Endothelial cell (in vitro differentiated cells): Measurements from ENCODE around the gene FSD1. TPM values are rescaled to one million over a fixed set of nuclear protein-coding genes. Genes with fewer than 3 reads are reported as not detected.

Experiments used
- DNase-seq: peaks from one replicate; pipeline ENCODE4 v3.0.0; 2021; ENCODE audit warnings: low spot score
- H3K27ac Mint-ChIP-seq: one replicate; pipeline ENCODE4 v1.8.0; 2021; ENCODE audit warnings: mixed read lengths, inconsistent platforms; ENCODE audit not compliant: unreplicated experiment
- H3K27me3 Mint-ChIP-seq: one replicate; pipeline ENCODE4 v1.8.0; 2021; ENCODE audit warnings: mild to moderate bottlenecking, moderate library complexity, mixed read lengths, inconsistent platforms; ENCODE audit not compliant: unreplicated experiment
- H3K36me3 Mint-ChIP-seq: one replicate; pipeline ENCODE4 v1.8.0; 2021; ENCODE audit warnings: mild to moderate bottlenecking, low read depth, mixed read lengths, inconsistent platforms; ENCODE audit not compliant: unreplicated experiment
- H3K4me1 Mint-ChIP-seq: one replicate; pipeline ENCODE4 v1.8.0; 2021; ENCODE audit warnings: mild to moderate bottlenecking, mixed read lengths, inconsistent platforms; ENCODE audit not compliant: unreplicated experiment
- H3K4me3 Mint-ChIP-seq: one replicate; pipeline ENCODE4 v1.8.0; 2021; ENCODE audit warnings: mild to moderate bottlenecking, mixed read lengths, inconsistent platforms; ENCODE audit not compliant: unreplicated experiment
- H3K9me3 Mint-ChIP-seq: one replicate; pipeline ENCODE4 v1.8.0; 2021; ENCODE audit warnings: mixed read lengths, inconsistent platforms; ENCODE audit not compliant: unreplicated experiment
- CTCF ChIP-seq: fragments of 200-600 bp; sonication (generic); IDR thresholded peaks from one replicate; pipeline ENCODE4 v1.5.0; 2021; ENCODE audit warnings: antibody characterized with exemption; ENCODE audit not compliant: unreplicated experiment
- total RNA-seq: library from RNA; stranded (reverse); fragmentation: NEBNext Ultra II Directional; extraction: Animal tissue kit (Norgen Biotek cat#: 25700); gene quantifications from one replicate; pipeline ENCODE4 v1.2.1, GENCODE V29; 2021; ENCODE audit not compliant: unreplicated experiment

Gene FSD1
- total RNA-seq, 1 donor from 2014 or later: 19.0 TPM

- no peak for TF ChIP-seq CTCF
- H3K9me3 Mint-ChIP-seq: no peaks in the 10 kb centered on the region
- H3K4me3 Mint-ChIP-seq: no peak overlapping the region
- no peak for DNase-seq
- H3K27me3 Mint-ChIP-seq: peaks cover 4% of the 10 kb centered on the region
- no peak overlapping the region for H3K27ac Mint-ChIP-seq
- H3K4me1 Mint-ChIP-seq: no peaks in the 10 kb centered on the region
- H3K36me3 Mint-ChIP-seq: no peaks in the 10 kb centered on the region
Measured at GRCh38 chr19:4300589-4300988, 3.8 kb upstream of the FSD1 start.

- H3K9me3 Mint-ChIP-seq: no peaks in the 10 kb centered on the region
- H3K4me1 Mint-ChIP-seq: no peaks in the 10 kb centered on the region
- H3K27ac Mint-ChIP-seq: no peak overlapping the region
- no peak for TF ChIP-seq CTCF
- H3K27me3 Mint-ChIP-seq: peaks cover 4% of the 10 kb centered on the region
- no peak overlapping the region for H3K4me3 Mint-ChIP-seq
- H3K36me3 Mint-ChIP-seq: peaks cover 3% of the 10 kb centered on the region
- DNase-seq: no peak
Measured at GRCh38 chr19:4301590-4302242, 2.7 kb upstream of the FSD1 start.

DNA sequence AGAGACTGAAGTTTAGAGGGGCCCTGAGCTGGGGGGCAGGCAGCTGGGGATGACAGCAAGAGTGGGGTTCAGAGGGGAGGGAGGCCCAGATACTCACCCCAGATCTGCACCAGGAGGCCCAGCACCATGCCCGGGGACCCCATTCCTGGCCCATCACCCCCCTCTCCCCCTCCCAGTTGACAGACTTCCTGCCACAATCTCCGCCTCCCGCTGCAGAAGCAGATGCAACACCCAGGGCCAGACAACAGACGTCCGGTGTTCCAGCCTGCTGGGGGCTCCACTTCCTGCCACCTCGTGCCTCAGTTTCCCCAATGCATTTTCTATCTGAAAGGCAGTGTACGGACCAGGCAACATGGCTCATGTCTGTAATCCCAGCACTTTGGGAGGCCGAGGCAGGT lies 2.2 kb upstream of the FSD1 start, which contains the start of gene TMIGD2:
TMIGD2 (minus strand) TSS at position 147 of the 398 bp plus-strand sequence; CDS start at position 143, 4 bp downstream.
- H3K36me3 Mint-ChIP-seq: peaks cover 4% of the 10 kb centered on the region
- no peaks in the 10 kb centered on the region for H3K4me1 Mint-ChIP-seq
- H3K4me3 Mint-ChIP-seq: no peak within 1 kb of the TSS
- H3K27me3 Mint-ChIP-seq: peaks cover 4% of the 10 kb centered on the region
- H3K27ac Mint-ChIP-seq: no peak within 1 kb of the TSS
- no peak for DNase-seq
- TF ChIP-seq CTCF: no peak
- H3K9me3 Mint-ChIP-seq: no peaks in the 10 kb centered on the region

DNA sequence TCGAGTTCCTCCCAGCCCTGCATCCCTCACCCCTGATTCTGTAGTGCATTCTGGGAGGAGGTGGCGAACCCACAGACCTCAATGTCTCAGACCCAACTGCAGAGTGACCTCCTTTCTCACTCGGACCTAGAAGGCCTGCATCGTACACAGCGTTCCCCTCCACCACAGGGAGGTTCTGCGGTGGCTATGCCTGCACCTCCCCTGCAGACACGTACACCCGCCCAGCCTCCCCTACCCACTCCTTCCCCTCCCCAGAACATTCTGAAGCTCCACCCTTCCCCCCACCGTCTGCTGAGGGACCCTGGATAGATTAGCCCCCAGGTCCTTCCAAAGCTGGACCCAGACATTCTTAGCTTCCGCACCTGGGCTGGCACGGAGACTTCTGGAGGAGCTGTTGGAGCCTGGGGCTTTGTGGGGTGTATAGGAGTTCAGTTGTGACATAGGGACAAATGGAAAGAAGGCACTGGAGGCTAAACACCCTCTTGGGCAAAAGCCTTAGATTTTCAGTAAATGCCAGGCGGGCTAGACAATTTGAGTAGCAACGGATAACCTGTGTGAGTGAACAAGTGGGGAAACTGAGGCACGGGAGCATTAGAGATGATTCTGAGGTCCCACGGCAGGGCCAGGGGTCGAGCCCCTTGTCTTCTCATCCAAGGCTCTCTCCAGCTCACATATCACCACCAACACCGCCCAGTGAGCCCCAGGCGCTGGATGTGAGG lies 420 bp upstream of the FSD1 start:
- no peak for TF ChIP-seq CTCF
- Mint-ChIP-seq H3K36me3 (peaks cover 4% of the 10 kb centered on the region), H3K27me3 (peaks cover 4% of the 10 kb centered on the region), H3K9me3 (no peaks in the 10 kb centered on the region), H3K4me1 (no peaks in the 10 kb centered on the region), H3K27ac (no peak overlapping the region), H3K4me3 (peak overlapping the region; percentile 80)
- DNase-seq: no peak

GRCh38 chr19:4305257-4305612 lies 837 bp downstream of the FSD1 start:
- TF ChIP-seq CTCF: no peak
- Mint-ChIP-seq H3K36me3 (peaks cover 4% of the 10 kb centered on the region), H3K4me3 (no peak overlapping the region), H3K4me1 (no peaks in the 10 kb centered on the region), H3K9me3 (no peaks in the 10 kb centered on the region), H3K27ac (no peak overlapping the region), H3K27me3 (peaks cover 4% of the 10 kb centered on the region)
- no peak for DNase-seq
